HepG2 (cell line): Measurements from ENCODE around the gene HNRNPUL1. TPM values are rescaled to one million over a fixed set of nuclear protein-coding genes. Genes with fewer than 3 reads are reported as not detected.

Experiments used
- CEBPB ChIP-seq: IDR thresholded peaks from 2 replicates; pipeline ENCODE4 v1.6.1; 2011; ENCODE audit warnings: low read depth, low read length, improper control_type of control experiment, borderline replicate concordance
- EHMT2 ChIP-seq: fragments of 200-600 bp; sonication (generic); IDR thresholded peaks from 2 replicates; pipeline ENCODE4 v1.7.0; 2017; ENCODE audit warnings: antibody characterized with exemption, low read depth, low read length, borderline replicate concordance
- FOSL1 ChIP-seq: sonication (generic); formaldehyde crosslinking; IDR thresholded peaks from 2 replicates; pipeline ENCODE4 v1.9.0; 2021; ENCODE audit warnings: missing genetic modification reagents, borderline replicate concordance
- HOXA5 ChIP-seq: sonication (generic); formaldehyde crosslinking; IDR thresholded peaks from 2 replicates; pipeline ENCODE4 v1.4.0; 2020; ENCODE audit warnings: missing genetic modification reagents
- HOXD1 ChIP-seq: sonication (generic); formaldehyde crosslinking; IDR thresholded peaks from 2 replicates; pipeline ENCODE4 v1.5.0; 2020; ENCODE audit warnings: missing genetic modification reagents
- KAT8 ChIP-seq: IDR thresholded peaks from 2 replicates; pipeline ENCODE4 v1.6.1; 2016; ENCODE audit warnings: missing genetic modification reagents, missing compliant biosample characterization
- RFXAP ChIP-seq: sonication (generic); formaldehyde crosslinking; IDR thresholded peaks from 2 replicates; pipeline ENCODE4 v1.4.0; 2020; ENCODE audit warnings: missing genetic modification reagents, borderline replicate concordance
- SP2 ChIP-seq: sonication (generic); formaldehyde crosslinking; IDR thresholded peaks from 2 replicates; pipeline ENCODE4 v1.5.1; 2020; ENCODE audit warnings: mild to moderate bottlenecking, missing genetic modification reagents
- TEF ChIP-seq: sonication (generic); formaldehyde crosslinking; IDR thresholded peaks from 2 replicates; pipeline ENCODE4 v1.5.0; 2020; ENCODE audit warnings: missing genetic modification reagents
- ZKSCAN1 ChIP-seq: fragments of 150-350 bp; IDR thresholded peaks from 2 replicates; pipeline ENCODE4 v1.6.1; 2014; ENCODE audit warnings: low read length
- ZMYM3 ChIP-seq: sonication (generic); formaldehyde crosslinking; IDR thresholded peaks from 2 replicates; pipeline ENCODE4 v1.5.1; 2020; ENCODE audit warnings: mild to moderate bottlenecking, missing genetic modification reagents
- ZNF17 ChIP-seq: sonication (generic); formaldehyde crosslinking; IDR thresholded peaks from 2 replicates; pipeline ENCODE4 v1.5.0; 2020; ENCODE audit warnings: mild to moderate bottlenecking, missing genetic modification reagents
- ZNF33B ChIP-seq: sonication (generic); formaldehyde crosslinking; IDR thresholded peaks from 2 replicates; pipeline ENCODE4 v1.5.1; 2020; ENCODE audit warnings: mild to moderate bottlenecking, missing genetic modification reagents
- ZNF354B ChIP-seq: sonication (generic); formaldehyde crosslinking; IDR thresholded peaks from 2 replicates; pipeline ENCODE4 v1.8.0; 2022; ENCODE audit warnings: mild to moderate bottlenecking, missing genetic modification reagents
- ZNF549 ChIP-seq: sonication (generic); formaldehyde crosslinking; IDR thresholded peaks from 2 replicates; pipeline ENCODE4 v1.5.0; 2020; ENCODE audit warnings: missing genetic modification reagents
- ZNF747 ChIP-seq: sonication (generic); formaldehyde crosslinking; IDR thresholded peaks from 2 replicates; pipeline ENCODE4 v1.8.1; 2023; ENCODE audit warnings: missing genetic modification reagents, mild to moderate bottlenecking, borderline replicate concordance
- ZNF879 ChIP-seq: sonication (generic); formaldehyde crosslinking; IDR thresholded peaks from 2 replicates; pipeline ENCODE4 v1.8.1; 2023; ENCODE audit warnings: missing genetic modification reagents
- polyA plus RNA-seq, 8 experiments: library from polyadenylated mRNA; depleted of rRNA in 3 of 8; stranded (reverse) in 7 of 8; unstranded in 1 of 8; fragments of >200 nt; fragmentation: Illumina TruSeq in 4 of 8; extraction: Trizol in 4 of 8; gene quantifications; 2 replicates each; pipeline versions ENCODE4 v1.2.1 to v1.2.3, GENCODE V29; 2011 to 2016; ENCODE audit warnings: low read depth in 4 of 8, missing spikeins in 1 of 8, mixed read lengths in 1 of 8; ENCODE audit not compliant: insufficient read depth in 1 of 8
- total RNA-seq, 5 experiments: library from RNA; depleted of rRNA; stranded (reverse); fragments of >200 nt; fragmentation: Illumina TruSeq; extraction: Trizol; gene quantifications; 2 replicates each; pipeline ENCODE4 v1.2.3, GENCODE V29; 2016; ENCODE audit warnings: low read depth in 1 of 5
- TF ChIP-seq, protein P1 (sequence below): sonication (generic); formaldehyde crosslinking; IDR thresholded peaks from 2 replicates; pipeline ENCODE4 v1.4.0; 2020; ENCODE audit warnings: missing genetic modification reagents
- TF ChIP-seq, protein P2 (sequence below), 2 experiments: sonication (generic) in 1 of 2; formaldehyde crosslinking in 1 of 2; IDR thresholded peaks; 2 replicates each; pipeline versions ENCODE4 v1.6.1 to v1.9.0; 2014 to 2022; ENCODE audit warnings: antibody characterized with exemption in 1 of 2, borderline replicate concordance in 1 of 2, inconsistent platforms in 1 of 2, low read depth in 1 of 2, missing genetic modification reagents in 1 of 2

Gene HNRNPUL1
- total and polyA plus RNA-seq, 2 of the 13 experiments (the other 11 are each of a cell fraction or from before 2014, with no cell fraction given), result 30.9 to 81.7 TPM

DNA sequence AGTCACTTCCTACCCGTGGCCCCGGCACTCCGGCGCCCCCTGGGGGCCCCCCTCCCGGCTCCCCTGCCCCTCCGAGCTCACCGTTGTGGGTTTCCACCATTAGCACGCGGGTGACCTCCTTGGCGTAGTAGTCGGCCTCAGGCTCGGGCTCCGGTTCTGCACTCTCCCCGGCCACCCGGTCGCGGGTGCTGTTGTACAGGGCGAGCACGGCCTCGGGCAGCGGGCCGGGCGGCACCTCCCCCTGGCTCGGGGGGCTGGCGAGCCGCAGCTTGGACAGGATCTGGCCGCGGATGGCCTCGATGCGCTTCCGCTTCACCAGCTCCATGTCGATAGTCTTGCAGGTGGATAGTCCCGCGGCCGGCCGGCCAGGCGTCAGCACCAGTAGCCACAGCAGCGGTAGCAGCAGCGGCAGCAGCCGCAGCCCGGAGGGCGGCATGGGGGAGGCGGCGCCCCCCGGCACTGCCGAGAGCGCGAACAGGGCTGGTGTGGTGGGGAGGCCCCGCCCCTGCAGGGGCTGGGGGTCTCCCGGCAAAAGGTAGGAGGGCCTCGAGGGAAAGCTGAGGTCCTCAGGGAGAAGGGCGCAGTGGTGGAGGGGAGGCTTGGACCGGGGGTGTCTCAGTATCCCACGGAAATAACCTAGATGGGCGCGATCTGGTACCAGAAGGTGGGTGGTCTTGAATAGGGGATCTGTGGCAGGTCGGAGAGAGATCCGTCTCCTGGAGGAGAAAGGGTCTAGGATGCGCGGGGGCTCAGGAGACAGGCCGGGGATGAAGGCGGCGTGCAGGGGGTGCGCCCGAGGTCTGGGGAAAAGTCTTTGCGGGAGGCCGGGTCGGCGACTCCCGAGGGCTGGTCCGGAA, 88.7 kb downstream of the HNRNPUL1 start (continued):
- no peak for TF ChIP-seq ZNF17 (CRISPR knock-in tag)
- TF ChIP-seq TEF (CRISPR knock-in tag), result 0 out of 2 replicates have a peak, but pooled peaks have one; percentile 53
- TF ChIP-seq, protein P1, sequence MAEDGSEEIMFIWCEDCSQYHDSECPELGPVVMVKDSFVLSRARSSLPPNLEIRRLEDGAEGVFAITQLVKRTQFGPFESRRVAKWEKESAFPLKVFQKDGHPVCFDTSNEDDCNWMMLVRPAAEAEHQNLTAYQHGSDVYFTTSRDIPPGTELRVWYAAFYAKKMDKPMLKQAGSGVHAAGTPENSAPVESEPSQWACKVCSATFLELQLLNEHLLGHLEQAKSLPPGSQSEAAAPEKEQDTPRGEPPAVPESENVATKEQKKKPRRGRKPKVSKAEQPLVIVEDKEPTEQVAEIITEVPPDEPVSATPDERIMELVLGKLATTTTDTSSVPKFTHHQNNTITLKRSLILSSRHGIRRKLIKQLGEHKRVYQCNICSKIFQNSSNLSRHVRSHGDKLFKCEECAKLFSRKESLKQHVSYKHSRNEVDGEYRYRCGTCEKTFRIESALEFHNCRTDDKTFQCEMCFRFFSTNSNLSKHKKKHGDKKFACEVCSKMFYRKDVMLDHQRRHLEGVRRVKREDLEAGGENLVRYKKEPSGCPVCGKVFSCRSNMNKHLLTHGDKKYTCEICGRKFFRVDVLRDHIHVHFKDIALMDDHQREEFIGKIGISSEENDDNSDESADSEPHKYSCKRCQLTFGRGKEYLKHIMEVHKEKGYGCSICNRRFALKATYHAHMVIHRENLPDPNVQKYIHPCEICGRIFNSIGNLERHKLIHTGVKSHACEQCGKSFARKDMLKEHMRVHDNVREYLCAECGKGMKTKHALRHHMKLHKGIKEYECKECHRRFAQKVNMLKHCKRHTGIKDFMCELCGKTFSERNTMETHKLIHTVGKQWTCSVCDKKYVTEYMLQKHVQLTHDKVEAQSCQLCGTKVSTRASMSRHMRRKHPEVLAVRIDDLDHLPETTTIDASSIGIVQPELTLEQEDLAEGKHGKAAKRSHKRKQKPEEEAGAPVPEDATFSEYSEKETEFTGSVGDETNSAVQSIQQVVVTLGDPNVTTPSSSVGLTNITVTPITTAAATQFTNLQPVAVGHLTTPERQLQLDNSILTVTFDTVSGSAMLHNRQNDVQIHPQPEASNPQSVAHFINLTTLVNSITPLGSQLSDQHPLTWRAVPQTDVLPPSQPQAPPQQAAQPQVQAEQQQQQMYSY (CRISPR knock-in tag), result no peak
- TF ChIP-seq, protein P2, sequence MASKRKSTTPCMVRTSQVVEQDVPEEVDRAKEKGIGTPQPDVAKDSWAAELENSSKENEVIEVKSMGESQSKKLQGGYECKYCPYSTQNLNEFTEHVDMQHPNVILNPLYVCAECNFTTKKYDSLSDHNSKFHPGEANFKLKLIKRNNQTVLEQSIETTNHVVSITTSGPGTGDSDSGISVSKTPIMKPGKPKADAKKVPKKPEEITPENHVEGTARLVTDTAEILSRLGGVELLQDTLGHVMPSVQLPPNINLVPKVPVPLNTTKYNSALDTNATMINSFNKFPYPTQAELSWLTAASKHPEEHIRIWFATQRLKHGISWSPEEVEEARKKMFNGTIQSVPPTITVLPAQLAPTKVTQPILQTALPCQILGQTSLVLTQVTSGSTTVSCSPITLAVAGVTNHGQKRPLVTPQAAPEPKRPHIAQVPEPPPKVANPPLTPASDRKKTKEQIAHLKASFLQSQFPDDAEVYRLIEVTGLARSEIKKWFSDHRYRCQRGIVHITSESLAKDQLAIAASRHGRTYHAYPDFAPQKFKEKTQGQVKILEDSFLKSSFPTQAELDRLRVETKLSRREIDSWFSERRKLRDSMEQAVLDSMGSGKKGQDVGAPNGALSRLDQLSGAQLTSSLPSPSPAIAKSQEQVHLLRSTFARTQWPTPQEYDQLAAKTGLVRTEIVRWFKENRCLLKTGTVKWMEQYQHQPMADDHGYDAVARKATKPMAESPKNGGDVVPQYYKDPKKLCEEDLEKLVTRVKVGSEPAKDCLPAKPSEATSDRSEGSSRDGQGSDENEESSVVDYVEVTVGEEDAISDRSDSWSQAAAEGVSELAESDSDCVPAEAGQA (IDR thresholded peaks at IDR 0.05; ENCODE audit: low read depth), result no peak
- TF ChIP-seq, protein P2 (CRISPR knock-in tag; IDR thresholded peaks at IDR 0.05; ENCODE audit: borderline replicate concordance), result no peak
- TF ChIP-seq FOSL1 (CRISPR knock-in tag), result no peak
- TF ChIP-seq RFXAP, result peak; percentile 56; the same call in 1 of the 2 replicates
- no peak for TF ChIP-seq CEBPB
- TF ChIP-seq SP2 (CRISPR knock-in tag), result no peak
- TF ChIP-seq HOXD1, result 0 out of 2 replicates have a peak, but pooled peaks have one; percentile 15
- TF ChIP-seq HOXA5 (CRISPR knock-in tag), result no peak
- TF ChIP-seq ZNF879 (CRISPR knock-in tag), result 0 out of 2 replicates have a peak, but pooled peaks have one; percentile 43
- TF ChIP-seq ZNF747, result no peak
- TF ChIP-seq ZNF549, result no peak
- peak; percentile 66 for TF ChIP-seq ZMYM3 (CRISPR knock-in tag)
- TF ChIP-seq ZNF354B (CRISPR knock-in tag), result 0 out of 2 replicates have a peak, but pooled peaks have one; percentile 42
- no peak for TF ChIP-seq EHMT2
- TF ChIP-seq ZKSCAN1, result no peak
- peak; percentile 63; the same call in 1 of the 2 replicates for TF ChIP-seq KAT8 (CRISPR knock-in tag)
- TF ChIP-seq ZNF33B (CRISPR knock-in tag), result no peak
